MCF 10A (cell line): ENCODE results near the gene RAB6B. TPM values are rescaled to one million over a fixed set of nuclear protein-coding genes. Genes with fewer than 3 reads are reported as not detected.

Source experiments
- BruUV-seq: library from RNA; stranded (reverse); fragments of 400-500 nt; replicated peaks from 2 replicates; lab custom pipeline; 2021; lab: Mats Ljungman, UMichigan
- CTCF ChIA-PET: fragments of 300-600 bp; sonication (Branson Sonifier 250); formaldehyde crosslinking; extraction: SDS; loops from one replicate; lab custom pipeline; 2021; ENCODE audit warnings: antibody characterized with exemption, inconsistent platforms; lab: Yijun Ruan, JAX
- POLR2A ChIA-PET: fragments of 300-600, 350-650 bp; sonication (Branson Sonifier 250); formaldehyde crosslinking; extraction: SDS; loops from one replicate; lab custom pipeline; 2020; ENCODE audit warnings: antibody characterized with exemption, inconsistent platforms; lab: Yijun Ruan, JAX
- DNase-seq: peaks from one replicate; pipeline ENCODE4 v3.0.0-alpha.2; 2018; ENCODE audit not compliant: unreplicated experiment
- H3K27ac Mint-ChIP-seq: one replicate; pipeline ENCODE4 v1.8.0; 2022; ENCODE audit warnings: mild to moderate bottlenecking, low read depth, mixed read lengths; ENCODE audit not compliant: unreplicated experiment
- H3K27me3 Mint-ChIP-seq: one replicate; pipeline ENCODE4 v1.8.0; 2022; ENCODE audit warnings: mixed read lengths; ENCODE audit not compliant: insufficient read depth, unreplicated experiment
- H3K36me3 Mint-ChIP-seq: one replicate; pipeline ENCODE4 v1.8.0; 2022; ENCODE audit warnings: mild to moderate bottlenecking, moderate library complexity, mixed read lengths; ENCODE audit not compliant: insufficient read depth, unreplicated experiment
- H3K4me1 Mint-ChIP-seq: one replicate; pipeline ENCODE4 v1.8.0; 2022; ENCODE audit warnings: mixed read lengths; ENCODE audit not compliant: insufficient read depth, unreplicated experiment
- H3K4me3 Mint-ChIP-seq: one replicate; pipeline ENCODE4 v1.8.0; 2022; ENCODE audit warnings: mild to moderate bottlenecking, moderate library complexity, mixed read lengths; ENCODE audit not compliant: unreplicated experiment
- H3K9me3 Mint-ChIP-seq: one replicate; pipeline ENCODE4 v1.8.0; 2022; ENCODE audit warnings: mixed read lengths; ENCODE audit not compliant: unreplicated experiment
- CTCF ChIP-seq: fragments of 200-600 bp; IDR thresholded peaks from one replicate; pipeline ENCODE4 v1.8.0; 2022; ENCODE audit warnings: antibody characterized with exemption, mild to moderate bottlenecking; ENCODE audit not compliant: unreplicated experiment
- intact Hi-C: fragments of 100-400 bp; cut with micrococcal nuclease; formaldehyde crosslinking; loops from 2 replicates; pipeline ENCODE4 v1.14.1; 2022
- total RNA-seq: library from RNA; stranded (reverse); gene quantifications from 2 replicates; pipeline ENCODE4 v1.2.3, GENCODE V29; 2022

The RAB6B gene
- total RNA-seq, 1 experiment from 2014 or later, result 1.1 TPM

GRCh38 chr3:133865136-133865855, 30.4 kb downstream of the RAB6B start:
- ChIA-PET POLR2A (no interaction called here), CTCF (interaction anchor here (0.7 kb wide), 2 partner anchors 11 to 237 kb away, joined by 3 read pairs; no protein-coding TSS in a partner anchor)
- no TSS peak for BruUV-seq
- no peaks in the 10 kb centered on the region for H3K36me3 Mint-ChIP-seq
- no peaks in the 10 kb centered on the region for H3K9me3 Mint-ChIP-seq
- no peak overlapping the region for H3K4me3 Mint-ChIP-seq
- no peaks in the 10 kb centered on the region for H3K27me3 Mint-ChIP-seq
- TF ChIP-seq CTCF, result no peak
- intact Hi-C loops, result no loop called here
- H3K4me1 Mint-ChIP-seq, result no peaks in the 10 kb centered on the region
- no peak overlapping the region for H3K27ac Mint-ChIP-seq
- no peak for DNase-seq

- CTCF ChIA-PET, result no interaction called here
- intact Hi-C loops, result no loop called here
- Mint-ChIP-seq H3K9me3 (no peaks in the 10 kb centered on the region), H3K36me3 (no peaks in the 10 kb centered on the region), H3K4me3 (no peak overlapping the region), H3K4me1 (no peaks in the 10 kb centered on the region), H3K27ac (no peak overlapping the region), H3K27me3 (no peaks in the 10 kb centered on the region)
- DNase-seq, result no peak
- POLR2A ChIA-PET, result no interaction called here
- BruUV-seq, result no TSS peak
- no peak for TF ChIP-seq CTCF
Observed at GRCh38 chr3:133864616-133865015, 31.1 kb downstream of the RAB6B start.

GRCh38 chr3:133863911-133864310, 31.8 kb downstream of the RAB6B start:
- no peak for DNase-seq
- intact Hi-C loops, result no loop called here
- Mint-ChIP-seq H3K4me3 (no peak overlapping the region), H3K27ac (no peak overlapping the region), H3K9me3 (no peaks in the 10 kb centered on the region), H3K27me3 (no peaks in the 10 kb centered on the region), H3K4me1 (no peaks in the 10 kb centered on the region), H3K36me3 (no peaks in the 10 kb centered on the region)
- CTCF ChIA-PET, result no interaction called here
- BruUV-seq, result no TSS peak
- POLR2A ChIA-PET, result no interaction called here
- TF ChIP-seq CTCF, result no peak

GRCh38 chr3:133862161-133862560, 33.5 kb downstream of the RAB6B start:
- no peaks in the 10 kb centered on the region for H3K36me3 Mint-ChIP-seq
- ChIA-PET POLR2A (no interaction called here), CTCF (interaction anchor here (0.6 kb wide), 1 partner anchor 352 kb away, joined by 3 read pairs; no protein-coding TSS in a partner anchor)
- intact Hi-C loops, result no loop called here
- no TSS peak for BruUV-seq
- H3K4me1 Mint-ChIP-seq, result no peaks in the 10 kb centered on the region
- no peak for DNase-seq
- no peak overlapping the region for H3K27ac Mint-ChIP-seq
- TF ChIP-seq CTCF, result no peak
- no peaks in the 10 kb centered on the region for H3K9me3 Mint-ChIP-seq
- no peak overlapping the region for H3K4me3 Mint-ChIP-seq
- no peaks in the 10 kb centered on the region for H3K27me3 Mint-ChIP-seq
